ENCODE results near the gene SGO2. TPM values are rescaled to one million over a fixed set of nuclear protein-coding genes. Genes with fewer than 3 reads are reported as not detected.
"Not testable (repeated sequence)": the region's sequence is repeated elsewhere in the genome, so short reads cannot be mapped to it uniquely, and the experiment has no call there.

SGO2 gene
- total RNA-seq, 1 donor from 2014 or later: 6.6 TPM

- Mint-ChIP-seq H3K27ac (ENCODE audit: unreplicated experiment) (no peak overlapping the region), H3K9me3 (ENCODE audit: unreplicated experiment) (peaks cover 1% of the 10 kb centered on the region), H3K4me1 (ENCODE audit: low read depth, unreplicated experiment) (peaks cover 9% of the 10 kb centered on the region), H3K27me3 (ENCODE audit: unreplicated experiment) (peaks cover 2% of the 10 kb centered on the region), H3K36me3 (ENCODE audit: unreplicated experiment) (peaks cover 6% of the 10 kb centered on the region), H3K4me3 (ENCODE audit: unreplicated experiment) (no peak overlapping the region)
- no peak for DNase-seq
- TF ChIP-seq CTCF (IDR thresholded peaks at IDR 0.05; ENCODE audit: partially characterized antibody, unreplicated experiment): no peak
Observed at GRCh38 chr2:200603972-200604371, 78.0 kb downstream of the SGO2 start.

GRCh38 chr2:200604571-200605255 is 78.7 kb downstream of the SGO2 start:
- H3K27me3 Mint-ChIP-seq (ENCODE audit: unreplicated experiment): peaks cover 2% of the 10 kb centered on the region
- H3K4me1 Mint-ChIP-seq (ENCODE audit: low read depth, unreplicated experiment): peaks cover 9% of the 10 kb centered on the region
- DNase-seq: no peak
- H3K4me3 Mint-ChIP-seq (ENCODE audit: unreplicated experiment): no peak overlapping the region
- H3K27ac Mint-ChIP-seq (ENCODE audit: unreplicated experiment): no peak overlapping the region
- no peak for TF ChIP-seq CTCF (IDR thresholded peaks at IDR 0.05; ENCODE audit: partially characterized antibody, unreplicated experiment)
- H3K9me3 Mint-ChIP-seq (ENCODE audit: unreplicated experiment): peaks cover 1% of the 10 kb centered on the region
- peaks cover 6% of the 10 kb centered on the region for H3K36me3 Mint-ChIP-seq (ENCODE audit: unreplicated experiment)

- Mint-ChIP-seq H3K27ac (ENCODE audit: unreplicated experiment) (no peak overlapping the region), H3K4me1 (ENCODE audit: low read depth, unreplicated experiment) (peaks cover 4% of the 10 kb centered on the region), H3K4me3 (ENCODE audit: unreplicated experiment) (no peak overlapping the region), H3K36me3 (ENCODE audit: unreplicated experiment) (peaks cover 6% of the 10 kb centered on the region), H3K27me3 (ENCODE audit: unreplicated experiment) (peaks cover 2% of the 10 kb centered on the region), H3K9me3 (ENCODE audit: unreplicated experiment) (peaks cover 1% of the 10 kb centered on the region)
- TF ChIP-seq CTCF (IDR thresholded peaks at IDR 0.05; ENCODE audit: partially characterized antibody, unreplicated experiment): no peak
- DNase-seq: no peak
Observed at GRCh38 chr2:200608341-200609027, 82.5 kb downstream of the SGO2 start.

- DNase-seq: no peak
- Mint-ChIP-seq H3K9me3 (ENCODE audit: unreplicated experiment) (peaks cover 1% of the 10 kb centered on the region), H3K4me3 (ENCODE audit: unreplicated experiment) (no peak overlapping the region), H3K36me3 (ENCODE audit: unreplicated experiment) (peaks cover 6% of the 10 kb centered on the region), H3K4me1 (ENCODE audit: low read depth, unreplicated experiment) (peaks cover 4% of the 10 kb centered on the region), H3K27me3 (ENCODE audit: unreplicated experiment) (peaks cover 2% of the 10 kb centered on the region), H3K27ac (ENCODE audit: unreplicated experiment) (no peak overlapping the region)
- TF ChIP-seq CTCF (IDR thresholded peaks at IDR 0.05; ENCODE audit: partially characterized antibody, unreplicated experiment): no peak
Observed at GRCh38 chr2:200609028-200609614, 83.1 kb downstream of the SGO2 start.

GRCh38 chr2:200610217-200610616 is 84.2 kb downstream of the SGO2 start:
- not testable (repeated sequence) for DNase-seq; H3K9me3 Mint-ChIP-seq (ENCODE audit: unreplicated experiment)

More at GRCh38 chr2:200610217-200610616, 84.2 kb downstream of the SGO2 start:
- H3K4me1 Mint-ChIP-seq (ENCODE audit: low read depth, unreplicated experiment); H3K36me3 Mint-ChIP-seq (ENCODE audit: unreplicated experiment); H3K27ac Mint-ChIP-seq (ENCODE audit: unreplicated experiment); H3K27me3 Mint-ChIP-seq (ENCODE audit: unreplicated experiment); H3K4me3 Mint-ChIP-seq (ENCODE audit: unreplicated experiment): not testable (repeated sequence)
